GM19351 (cell line): ENCODE results near the gene ROCK1.
"Not testable (repeated sequence)": the region's sequence is repeated elsewhere in the genome, so short reads cannot be mapped to it uniquely, and the experiment has no call there.

Experiments used
- ATAC-seq: cut with Tn5 transposase; IDR thresholded peaks from one replicate; pipeline ENCODE4 v1.9.1; 2021; ENCODE audit warnings: mild to moderate bottlenecking, moderate library complexity; ENCODE audit not compliant: unreplicated experiment

Gene ROCK1

GRCh38 chr18:21056545-21056944 is 55.1 kb downstream of the ROCK1 start:
- ATAC-seq: no peak

DNA sequence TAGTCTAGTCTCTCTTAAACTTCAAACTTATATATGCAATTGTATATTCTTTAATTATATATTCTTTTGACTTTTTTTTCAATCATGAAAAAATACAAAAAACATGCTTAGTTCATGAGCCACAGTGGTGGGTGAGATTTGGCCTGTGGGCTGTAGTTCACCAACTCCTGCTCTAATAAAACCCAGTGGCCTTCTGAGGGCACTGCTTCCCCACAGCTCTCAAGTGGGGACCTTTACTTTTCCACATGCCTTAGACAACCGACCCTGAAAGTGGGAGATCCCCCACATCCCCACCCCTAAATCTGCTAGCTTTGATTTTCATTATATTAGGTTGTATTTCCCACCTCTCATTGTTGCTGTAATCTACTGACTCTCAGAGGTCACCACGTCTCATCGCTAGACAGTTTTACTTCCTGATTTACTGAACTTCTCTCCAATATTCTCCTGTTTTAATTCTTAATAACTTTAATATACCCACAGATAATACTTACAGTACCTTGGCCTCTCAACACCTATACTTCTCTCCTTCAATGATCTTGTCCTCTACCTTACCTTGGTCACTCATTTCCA is 57.3 kb downstream of the ROCK1 start:
- no peak for ATAC-seq

- no peak for ATAC-seq
Observed at GRCh38 chr18:21053127-21053526, 58.5 kb downstream of the ROCK1 start.

DNA sequence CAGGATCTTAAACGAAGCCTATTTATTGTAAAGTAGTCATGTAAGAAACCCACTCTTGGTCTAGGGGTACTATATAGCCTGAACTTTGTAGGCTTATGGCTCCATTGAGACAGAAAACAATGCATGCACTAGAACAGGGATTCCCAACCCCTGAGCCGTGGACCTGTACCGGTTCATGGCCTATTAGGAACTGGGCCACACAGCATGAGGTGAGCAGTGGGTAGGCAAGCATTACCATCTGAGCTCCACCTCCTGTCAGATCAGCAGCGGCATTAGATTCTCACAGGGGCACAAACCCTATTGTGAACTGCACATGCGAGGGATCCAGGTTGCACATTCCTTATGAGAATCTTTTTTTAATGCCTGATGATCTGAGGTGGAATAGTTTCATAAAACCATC is 59.2 kb downstream of the ROCK1 start:
- no peak for ATAC-seq

GRCh38 chr18:21051620-21052019 is 60.0 kb downstream of the ROCK1 start:
- no peak for ATAC-seq

DNA sequence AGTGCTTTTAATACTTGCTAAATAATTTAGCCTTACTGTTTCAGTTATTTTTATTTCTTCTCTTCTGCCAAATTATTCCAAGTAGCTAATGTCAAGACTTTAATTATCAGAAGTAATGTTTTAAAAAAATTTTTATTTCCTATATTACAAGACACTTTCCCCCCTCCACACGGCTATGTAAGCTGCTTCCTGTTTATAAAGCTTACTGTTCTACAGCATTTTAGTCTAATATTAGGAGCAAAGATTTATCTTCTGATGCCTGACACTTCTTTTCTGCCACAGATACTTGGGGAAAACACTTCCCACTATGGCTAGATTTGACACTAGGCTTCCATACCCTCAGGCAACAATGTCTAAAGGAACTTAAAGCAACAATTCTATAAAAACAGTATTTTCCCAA is 62.3 kb downstream of the ROCK1 start:
- ATAC-seq: no peak

- no peak for ATAC-seq
Observed at GRCh38 chr18:21047126-21047525, 64.5 kb downstream of the ROCK1 start.

DNA sequence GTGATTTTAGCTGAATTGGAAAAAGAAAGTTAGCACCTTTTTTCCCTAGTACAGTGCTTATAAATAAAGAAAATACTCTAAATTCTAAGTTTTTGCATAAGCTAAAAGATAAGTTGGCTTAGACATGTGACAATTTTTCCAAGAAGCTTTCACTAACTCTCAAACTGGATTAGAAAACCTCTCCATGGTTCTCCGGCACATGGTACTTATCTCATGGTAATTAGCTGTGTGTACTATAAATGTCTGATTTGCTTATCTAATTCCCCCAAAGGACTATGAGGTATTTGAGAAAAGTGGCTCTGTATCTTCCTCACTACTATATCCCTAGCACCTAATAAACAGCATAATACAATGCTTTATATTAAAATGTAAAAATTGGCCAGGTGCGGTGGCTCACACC is 71.1 kb downstream of the ROCK1 start:
- ATAC-seq: no peak

DNA sequence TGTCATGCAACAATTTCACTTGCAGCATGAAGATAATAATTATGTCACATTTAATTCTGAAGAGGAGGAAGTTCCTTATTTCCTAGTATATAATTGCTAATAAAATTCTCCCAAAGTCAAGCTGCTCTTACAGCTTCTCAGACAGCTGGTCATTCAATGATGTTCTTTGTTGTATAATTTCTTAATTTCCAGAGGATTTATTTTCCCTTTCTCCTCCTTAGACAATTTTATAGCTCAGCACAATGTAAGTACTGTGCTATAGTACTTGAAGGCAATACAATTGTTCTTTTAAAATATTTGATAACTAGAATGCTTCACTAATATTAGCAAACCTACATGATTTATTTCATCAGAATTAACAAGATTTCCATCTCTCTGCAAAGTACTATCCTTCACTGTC is 73.4 kb downstream of the ROCK1 start:
- no peak for ATAC-seq

DNA sequence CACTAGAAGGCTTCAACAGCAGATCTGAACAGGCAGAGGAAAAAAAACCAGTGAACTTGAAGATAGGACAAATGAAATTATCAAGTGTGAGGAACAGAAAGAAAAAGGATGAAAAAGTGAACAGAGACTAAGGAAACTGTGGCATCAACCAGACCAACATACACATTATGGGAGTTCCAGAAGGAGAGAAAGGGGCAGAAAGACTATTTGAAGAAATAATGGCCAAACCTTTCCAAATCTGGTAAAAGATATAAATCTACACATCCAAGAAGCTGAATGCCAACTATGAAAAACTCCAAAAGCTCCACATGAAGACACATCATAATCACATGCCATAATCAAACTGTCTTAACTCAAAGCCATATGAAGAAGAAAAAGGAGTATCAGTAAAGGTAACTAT is 79.8 kb downstream of the ROCK1 start:
- no peak for ATAC-seq

- ATAC-seq: not testable (repeated sequence)
Observed at GRCh38 chr18:21018257-21018656, 93.4 kb downstream of the ROCK1 start.

DNA sequence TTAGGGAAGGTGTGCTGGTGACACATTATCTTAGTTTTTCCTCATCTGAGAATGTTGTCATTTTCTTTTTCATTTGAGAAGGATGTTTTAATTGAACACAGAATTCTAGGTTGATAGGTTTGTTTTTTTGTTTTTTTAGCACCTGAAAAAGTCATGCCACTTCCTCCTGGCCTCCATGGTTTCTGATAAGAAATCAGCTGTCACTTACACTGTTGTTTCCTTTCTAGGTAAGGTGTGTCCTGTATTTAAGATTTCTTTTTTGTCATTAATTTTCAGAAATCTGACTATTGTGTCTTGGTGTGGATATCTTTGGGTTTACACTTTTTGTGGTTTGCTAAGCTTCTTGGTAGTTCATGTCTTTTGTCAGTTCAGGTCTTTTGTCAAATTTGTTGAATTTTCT is 99.3 kb downstream of the ROCK1 start:
- ATAC-seq: no peak

DNA sequence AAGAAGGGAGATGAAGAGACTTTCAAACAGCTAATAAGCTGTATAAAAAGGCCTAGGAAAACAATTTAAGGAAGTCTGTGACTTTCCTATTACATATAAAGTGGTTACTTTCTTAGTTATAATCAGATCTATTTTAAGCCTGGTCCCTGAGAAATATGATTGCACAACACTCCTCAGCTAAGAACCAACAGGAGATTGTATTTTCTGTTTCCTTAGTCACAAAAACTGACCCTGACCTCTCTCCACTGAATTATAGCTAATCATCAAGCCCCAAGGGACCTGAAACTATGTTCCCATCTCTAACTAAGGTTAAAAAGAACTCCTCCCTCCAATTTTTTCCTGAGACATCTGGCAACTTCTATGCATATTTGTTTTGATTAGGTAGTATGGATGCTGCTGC is 106.9 kb downstream of the ROCK1 start:
- no peak for ATAC-seq

GRCh38 chr18:21000667-21001066 is 110.9 kb downstream of the ROCK1 start:
- ATAC-seq: no peak

- no peak for ATAC-seq
Observed at GRCh38 chr18:20997371-20997770, 114.2 kb downstream of the ROCK1 start.

- ATAC-seq: no peak
Observed at GRCh38 chr18:20996418-20996817, 115.2 kb downstream of the ROCK1 start.

DNA sequence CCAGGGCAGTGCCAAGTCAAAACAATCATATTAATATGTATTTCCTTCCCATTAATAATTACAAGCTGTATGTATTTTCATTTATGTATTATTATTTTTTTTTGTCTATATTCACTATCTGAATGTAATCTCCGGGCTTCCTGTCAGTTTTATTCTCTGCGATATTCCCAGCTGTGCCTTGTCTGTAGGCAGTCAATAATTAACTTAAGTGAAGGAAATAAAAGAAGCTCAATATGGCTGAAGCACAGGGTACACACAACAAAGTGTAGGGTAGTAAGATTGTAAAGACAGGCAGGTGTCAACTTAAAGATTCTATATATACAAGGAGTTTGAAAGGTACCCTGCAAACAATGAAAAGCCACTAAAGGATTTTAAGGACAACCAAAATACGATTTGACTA is 122.9 kb downstream of the ROCK1 start:
- no peak for ATAC-seq

DNA sequence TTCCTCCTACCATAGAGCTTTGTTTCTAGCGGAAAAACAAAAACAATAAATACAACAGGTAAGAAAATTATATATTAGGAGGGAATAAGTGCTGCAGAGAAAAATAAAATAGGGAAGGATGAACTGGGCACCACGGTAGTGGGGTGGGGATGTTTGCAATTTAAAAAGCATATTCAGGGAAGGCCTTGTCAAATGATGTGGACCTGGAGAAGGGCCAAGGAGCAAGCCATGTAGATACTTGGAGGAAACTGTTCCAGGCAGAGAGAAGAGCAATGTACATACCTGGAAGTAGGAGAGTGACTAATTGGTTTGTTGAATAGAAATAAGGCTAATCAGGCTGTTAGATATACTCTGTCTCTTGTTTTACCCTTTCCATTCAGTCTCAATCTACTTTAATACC is 136.5 kb downstream of the ROCK1 start:
- ATAC-seq: no peak

DNA sequence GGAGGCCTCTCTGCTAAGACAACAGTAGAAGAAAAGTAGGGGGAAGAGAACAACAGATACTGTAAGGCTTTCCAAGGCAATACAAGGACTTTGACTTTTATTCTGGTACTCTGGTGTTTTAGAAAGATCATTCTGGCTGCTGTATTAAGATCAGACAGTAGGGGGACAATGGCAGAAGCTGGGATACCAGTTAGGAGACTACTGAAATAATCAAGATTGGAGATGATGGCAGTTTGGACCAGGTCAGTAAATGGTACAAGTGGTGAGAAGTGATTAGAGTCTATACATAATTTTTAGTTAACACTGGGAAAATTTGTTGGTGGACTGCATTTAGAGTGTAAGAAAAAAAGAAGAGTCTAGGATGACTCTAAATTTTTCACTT is 139.7 kb downstream of the ROCK1 start:
- peak; percentile 67 for ATAC-seq

- ATAC-seq: no peak
Observed at GRCh38 chr18:20966795-20967194, 144.8 kb downstream of the ROCK1 start.

DNA sequence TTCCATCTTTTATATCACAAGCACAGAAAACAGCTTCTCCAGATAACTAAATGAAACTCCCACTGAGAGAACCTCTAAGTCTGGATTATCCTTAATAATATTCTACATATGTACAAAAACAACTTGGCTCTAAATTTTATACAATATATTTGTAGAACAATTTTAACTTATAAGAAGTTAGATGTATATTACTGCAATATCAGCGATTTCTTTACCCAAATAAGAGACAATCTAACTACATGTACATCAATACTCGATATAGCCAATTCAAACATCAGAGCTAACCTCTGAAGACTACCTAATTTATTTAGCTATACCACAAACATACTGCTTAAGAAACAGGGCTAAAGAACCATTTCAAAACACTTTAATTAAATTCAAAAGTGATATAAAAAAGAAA is 148.6 kb downstream of the ROCK1 start:
- no peak for ATAC-seq

DNA sequence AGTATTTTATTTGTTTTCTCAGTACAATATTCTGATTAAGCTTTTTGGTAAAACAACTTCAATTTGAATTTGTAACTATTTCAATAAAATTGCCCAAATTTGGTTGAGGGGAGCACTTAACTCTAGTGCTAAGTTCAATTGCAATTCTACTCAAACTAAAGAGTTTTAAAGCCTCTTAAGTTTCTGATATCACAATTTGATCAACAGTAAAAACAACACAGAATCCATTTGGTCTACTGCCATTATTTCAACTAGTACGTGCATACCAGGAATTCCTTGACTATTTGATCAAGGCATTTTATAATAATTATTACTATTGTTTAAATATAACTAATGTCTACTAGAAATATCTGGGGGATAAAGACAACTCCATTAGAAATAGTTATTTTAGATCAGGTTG is 150.9 kb downstream of the ROCK1 start:
- ATAC-seq: no peak

DNA sequence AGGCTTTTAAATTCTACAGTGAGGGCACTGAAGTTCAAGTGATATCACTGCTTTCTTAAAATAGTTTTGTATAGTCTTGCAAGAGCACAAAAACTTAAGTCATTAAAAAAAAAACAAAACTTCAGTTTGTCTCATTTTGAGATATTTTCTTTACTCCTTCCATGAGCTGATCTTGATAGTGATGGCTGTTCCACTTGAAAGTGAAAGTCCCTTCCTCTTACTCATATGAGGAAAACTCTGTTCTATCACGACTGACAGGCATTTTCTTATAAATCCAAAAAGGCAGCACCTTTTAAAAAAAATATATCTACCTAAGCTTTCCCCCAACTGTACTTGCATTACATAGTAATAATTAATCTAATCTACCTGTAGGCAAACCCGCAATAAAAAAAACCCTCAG is 160.8 kb downstream of the ROCK1 start:
- ATAC-seq: peak; percentile 54
